Spleen (tissue), 7 donors: ENCODE results near the gene ZNF513.

ENCODE experiments used
- CTCF ChIP-seq, 11 experiments: fragments of 200-600 bp in 7 of 11; fragments of 450-650 bp in 4 of 11; sonication (generic) in 4 of 11; IDR thresholded peaks in 8 of 11; conservative IDR thresholded peaks in 3 of 11; 1 replicate in 7 of 11; 2 replicates in 4 of 11; pipeline versions ENCODE4 v1.4.0 to v1.8.0; 2016 to 2021; ENCODE audit warnings: antibody characterized with exemption in 11 of 11, inconsistent platforms in 4 of 11, mild to moderate bottlenecking in 1 of 11
- POLR2AphosphoS5 ChIP-seq, 3 donors: sonication (generic); formaldehyde crosslinking; IDR thresholded peaks; one replicate each; pipeline ENCODE4 v1.5.1; 2017; ENCODE audit warnings: antibody characterized with exemption in 3 of 3
- donor health status: DM: no; HTN: no; CAD: no; lungs with moderate emphysema.
- donor health status: DM: no; HTN: no; CAD: no.
- donor health status: DM: no; HTN: no; CAD: no.

GRCh38 chr2:27376151-27376865 lies 4.2 kb downstream of the ZNF513 start:
- no peak for TF ChIP-seq CTCF (IDR thresholded peaks at IDR 0.05 in 8 of 11, conservative IDR thresholded peaks at IDR 0.05 in 3 of 11)
- peak in 1 of 3 donors; percentile 27 for TF ChIP-seq POLR2AphosphoS5 (IDR thresholded peaks at IDR 0.05)
